Uterus (tissue), 2 donors: ENCODE data around the gene TAMM41.

Source experiments
- CTCF ChIP-seq, 4 experiments: fragments of 200-600 bp in 2 of 4; fragments of 450-650 bp in 2 of 4; sonication (generic) in 2 of 4; IDR thresholded peaks; one replicate each; pipeline ENCODE4 v1.5.1; 2016 to 2019; ENCODE audit warnings: antibody characterized with exemption in 4 of 4, mild to moderate bottlenecking in 2 of 4, moderate library complexity in 1 of 4
- POLR2A ChIP-seq, 2 donors: fragments of 450-650 bp; IDR thresholded peaks; one replicate each; pipeline ENCODE4 v1.6.1; 2016; ENCODE audit warnings: antibody characterized with exemption in 2 of 2, mild to moderate bottlenecking in 1 of 2, moderate library complexity in 1 of 2

- no peak for TF ChIP-seq CTCF (IDR thresholded peaks at IDR 0.05)
- no peak for TF ChIP-seq POLR2A (IDR thresholded peaks at IDR 0.05)
Measured at GRCh38 chr3:11764931-11765363, 81.7 kb downstream of the TAMM41 start.
